SH-SY5Y (cell line): ENCODE data around the gene VMAC.

Source experiments
- GATA2 ChIP-seq: IDR thresholded peaks from 2 replicates; pipeline ENCODE4 v1.6.1; 2011; ENCODE audit warnings: mild to moderate bottlenecking, low read depth, low read length
- GATA3 ChIP-seq: IDR thresholded peaks from 2 replicates; pipeline ENCODE4 v1.6.1; 2011; ENCODE audit warnings: low read depth, mild to moderate bottlenecking, low read length, moderate library complexity

DNA sequence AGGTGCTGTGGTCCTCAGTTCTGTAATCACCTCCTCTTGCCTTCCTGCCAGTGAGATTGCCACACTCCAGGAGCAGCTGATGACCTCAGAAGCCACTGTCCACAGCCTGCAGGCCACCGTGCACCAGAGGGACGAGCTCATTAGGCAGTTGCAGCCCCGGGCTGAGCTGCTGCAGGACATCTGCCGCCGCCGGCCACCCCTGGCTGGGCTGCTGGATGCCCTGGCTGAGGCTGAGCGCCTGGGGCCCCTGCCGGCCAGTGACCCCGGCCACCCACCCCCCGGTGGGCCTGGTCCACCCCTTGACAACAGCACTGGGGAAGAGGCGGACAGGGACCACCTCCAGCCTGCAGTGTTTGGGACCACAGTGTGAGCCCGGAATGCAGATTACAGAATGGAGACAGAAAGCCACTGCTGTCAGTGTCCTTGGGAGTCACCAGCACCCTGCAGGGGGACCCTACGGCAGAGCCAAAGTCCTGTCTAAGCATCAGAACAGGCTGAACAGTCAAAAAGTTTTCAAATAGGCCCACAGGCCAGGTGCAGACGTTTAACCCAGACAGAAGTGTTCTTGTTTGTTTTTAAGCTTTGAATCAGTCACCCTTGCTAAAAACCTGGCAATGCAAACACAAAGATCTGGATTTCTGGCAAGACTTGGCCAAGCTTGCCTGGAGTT is 4.2 kb downstream of the VMAC start:
- no peak for TF ChIP-seq GATA2
- TF ChIP-seq GATA3 = no peak
